ENCODE measurements around the gene ACER2. TPM values are rescaled to one million over a fixed set of nuclear protein-coding genes. Genes with fewer than 3 reads are reported as not detected.

ACER2 gene
- total and polyA plus RNA-seq, 2 experiments from 2014 or later: 0.87 to 14.6 TPM

- H2AFZ ChIP-seq: no peak overlapping the region
- TF ChIP-seq EZH2phosphoT487 (IDR thresholded peaks at IDR 0.05; ENCODE audit: unreplicated experiment) (no peak), POLR2AphosphoS5 (IDR thresholded peaks at IDR 0.05; ENCODE audit: low read depth) (no peak), NANOG (IDR thresholded peaks at IDR 0.05; ENCODE audit: borderline replicate concordance) (no peak), JUNB (IDR thresholded peaks at IDR 0.05; ENCODE audit: unreplicated experiment) (no peak), ZNF114 (CRISPR knock-in tag; IDR thresholded peaks at IDR 0.05) (no peak), STAT1 (IDR thresholded peaks at IDR 0.05; ENCODE audit: unreplicated experiment) (no peak), ZNF462 (CRISPR knock-in tag; IDR thresholded peaks at IDR 0.05) (no peak), CREB1 (CRISPR knock-in tag; IDR thresholded peaks at IDR 0.05; ENCODE audit: low read depth) (no peak), REST (IDR thresholded peaks at IDR 0.05; ENCODE audit: unreplicated experiment) (no peak)
- no peaks in the 10 kb centered on the region for H3K9me2 ChIP-seq (ENCODE audit: insufficient read depth)
- H3K4me3 ChIP-seq: no peak overlapping the region
- H3K36me3 ChIP-seq (ENCODE audit: insufficient read depth): 0 out of 2 replicates have a peak, but pooled peaks cover 7% of the 10 kb centered on the region
- H3K79me2 ChIP-seq (replicated peaks; ENCODE audit: insufficient read depth): no peaks in the 10 kb centered on the region
- H3K27ac ChIP-seq (ENCODE audit: low read depth): no peak overlapping the region
- Mint-ChIP-seq H3K4me3 (no peak overlapping the region), H3K36me3 (ENCODE audit: low read depth) (peaks cover 42% of the 10 kb centered on the region), H3K9me3 (no peaks in the 10 kb centered on the region), H3K4me1 (peaks cover 25% of the 10 kb centered on the region), H3K27me3 (ENCODE audit: insufficient read depth, low read depth, poor library complexity) (peaks cover 6% of the 10 kb centered on the region), H3K27ac (no peak overlapping the region)
- no peaks in the 10 kb centered on the region for H4K20me1 ChIP-seq (replicated peaks; ENCODE audit: insufficient read depth)
- H3K27me3 ChIP-seq (ENCODE audit: insufficient read depth): no peaks in the 10 kb centered on the region
- ATAC-seq (no peak), DNase-seq (ENCODE audit: low spot score) (no peak)
- peaks cover 18% of the 10 kb centered on the region for H3K4me1 ChIP-seq (ENCODE audit: insufficient read depth)
- 0 out of 2 replicates have a peak, but pooled peaks cover 5% of the 10 kb centered on the region for H3F3A ChIP-seq (replicated peaks; ENCODE audit: low read depth)
- H3K4me2 ChIP-seq: no peak overlapping the region
These were observed 32.2 kb downstream of the ACER2 start for GRCh38 chr9:19440823-19441580.

All from GM23338 (cell line).